B cell (primary cell): ENCODE results near the gene ARMC9.
"Not testable (repeated sequence)": the region's sequence is repeated elsewhere in the genome, so short reads cannot be mapped to it uniquely, and the experiment has no call there.

ENCODE experiments used
- CTCF ChIP-seq: fragments of 200-600 bp; IDR thresholded peaks from one replicate; pipeline ENCODE4 v1.8.0; 2022; ENCODE audit warnings: antibody characterized with exemption, mild to moderate bottlenecking
- EZH2 ChIP-seq: IDR thresholded peaks from 2 replicates; pipeline ENCODE4 v1.6.1; 2012; ENCODE audit warnings: borderline replicate concordance, low read depth, mild to moderate bottlenecking, moderate library complexity, low read length; ENCODE audit not compliant: insufficient read depth, poor library complexity, severe bottlenecking

GRCh38 chr2:231253292-231253691 is 54.9 kb downstream of the ARMC9 start:
- not testable (repeated sequence) for TF ChIP-seq CTCF, EZH2
